LNCAP (cell line): ENCODE data around the gene CASQ2.
A peak's percentile ranks its signal among the peaks of the same experiment; 100 is the strongest.

Experiments used
- TF ChIP-seq, protein P1 (sequence below): fragments of 450-650 bp; IDR thresholded peaks from 2 replicates; pipeline ENCODE4 v1.5.1; 2017; ENCODE audit warnings: mild to moderate bottlenecking

The CASQ2 gene

GRCh38 chr1:115725600-115725999, 42.9 kb downstream of the CASQ2 start:
- TF ChIP-seq, protein P1, sequence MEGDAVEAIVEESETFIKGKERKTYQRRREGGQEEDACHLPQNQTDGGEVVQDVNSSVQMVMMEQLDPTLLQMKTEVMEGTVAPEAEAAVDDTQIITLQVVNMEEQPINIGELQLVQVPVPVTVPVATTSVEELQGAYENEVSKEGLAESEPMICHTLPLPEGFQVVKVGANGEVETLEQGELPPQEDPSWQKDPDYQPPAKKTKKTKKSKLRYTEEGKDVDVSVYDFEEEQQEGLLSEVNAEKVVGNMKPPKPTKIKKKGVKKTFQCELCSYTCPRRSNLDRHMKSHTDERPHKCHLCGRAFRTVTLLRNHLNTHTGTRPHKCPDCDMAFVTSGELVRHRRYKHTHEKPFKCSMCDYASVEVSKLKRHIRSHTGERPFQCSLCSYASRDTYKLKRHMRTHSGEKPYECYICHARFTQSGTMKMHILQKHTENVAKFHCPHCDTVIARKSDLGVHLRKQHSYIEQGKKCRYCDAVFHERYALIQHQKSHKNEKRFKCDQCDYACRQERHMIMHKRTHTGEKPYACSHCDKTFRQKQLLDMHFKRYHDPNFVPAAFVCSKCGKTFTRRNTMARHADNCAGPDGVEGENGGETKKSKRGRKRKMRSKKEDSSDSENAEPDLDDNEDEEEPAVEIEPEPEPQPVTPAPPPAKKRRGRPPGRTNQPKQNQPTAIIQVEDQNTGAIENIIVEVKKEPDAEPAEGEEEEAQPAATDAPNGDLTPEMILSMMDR = no peak

- TF ChIP-seq, protein P1 = no peak
Measured at GRCh38 chr1:115723756-115724155, 44.8 kb downstream of the CASQ2 start.

DNA sequence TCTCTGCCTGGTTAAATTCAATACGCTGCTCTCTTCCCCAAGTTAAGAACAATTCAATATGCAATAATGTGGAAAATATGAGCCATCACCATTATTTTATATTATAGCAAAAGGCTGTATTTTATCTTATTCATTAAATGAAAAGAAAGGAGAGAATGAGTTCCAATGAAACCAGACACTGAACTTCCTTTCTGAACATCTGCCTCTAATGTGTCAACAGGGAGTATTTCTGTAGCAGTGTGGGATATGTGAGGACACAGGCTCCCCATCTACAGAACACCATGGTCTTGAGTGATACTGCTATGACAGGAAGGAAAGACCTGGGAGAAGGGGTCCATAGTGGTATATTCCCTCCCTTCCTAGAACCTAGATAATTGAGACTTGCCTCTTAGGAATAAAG, 46.3 kb downstream of the CASQ2 start:
- TF ChIP-seq, protein P1 = no peak

DNA sequence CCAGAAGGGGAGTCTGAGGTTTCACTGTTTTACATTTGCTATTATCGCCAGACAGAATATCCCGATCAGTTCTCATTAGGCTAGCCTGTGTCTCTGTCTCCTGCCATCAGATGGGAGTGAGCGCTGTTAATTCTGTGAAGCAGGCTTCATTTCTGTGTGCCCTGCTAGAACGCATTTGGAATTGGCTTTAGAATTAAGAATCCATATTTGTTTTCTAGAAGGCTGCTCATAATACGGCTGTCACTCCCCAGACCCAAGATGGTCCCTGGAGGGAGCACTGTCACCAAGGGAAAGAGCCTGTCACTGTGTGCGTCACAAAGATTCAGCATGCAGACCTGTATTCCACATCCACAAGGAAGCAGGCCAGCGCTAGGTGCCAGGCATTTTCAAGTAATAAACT, 49.2 kb downstream of the CASQ2 start:
- TF ChIP-seq, protein P1 = no peak

DNA sequence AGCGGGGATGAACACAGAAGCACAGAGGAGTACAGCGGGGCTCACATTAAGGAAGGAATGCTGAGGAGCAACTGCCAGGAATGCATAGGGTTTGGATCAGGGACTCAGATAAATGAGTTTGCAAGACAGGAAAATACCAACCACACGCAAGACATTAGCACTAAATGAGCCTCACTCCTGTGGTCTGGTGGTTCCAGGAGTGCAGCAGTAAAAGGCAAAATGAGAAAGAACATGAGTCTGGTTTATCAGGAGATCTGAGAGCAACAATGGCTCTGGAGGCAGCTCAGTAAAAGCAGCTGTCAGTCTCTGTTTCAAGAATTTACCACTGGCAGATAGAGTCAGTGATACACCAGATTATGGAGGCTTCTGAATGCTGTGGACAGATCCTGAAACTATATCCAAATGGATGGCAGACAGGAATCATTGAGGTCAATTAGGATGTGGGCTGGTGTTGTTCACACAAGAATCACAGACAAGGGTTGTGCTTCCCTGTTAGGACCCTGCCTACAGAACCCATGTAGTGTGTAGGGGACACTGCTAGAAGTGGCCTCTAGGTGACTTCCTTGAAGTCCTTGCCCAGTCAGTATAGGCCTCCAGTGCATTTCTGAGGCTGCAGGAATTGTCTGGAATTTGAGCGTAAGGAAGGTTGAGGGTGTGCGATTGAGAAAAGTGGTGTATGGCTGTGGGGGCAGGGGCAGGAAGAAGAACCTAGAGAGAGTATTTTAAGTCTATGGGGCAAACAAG, 50.3 kb downstream of the CASQ2 start:
- TF ChIP-seq, protein P1 = no peak

DNA sequence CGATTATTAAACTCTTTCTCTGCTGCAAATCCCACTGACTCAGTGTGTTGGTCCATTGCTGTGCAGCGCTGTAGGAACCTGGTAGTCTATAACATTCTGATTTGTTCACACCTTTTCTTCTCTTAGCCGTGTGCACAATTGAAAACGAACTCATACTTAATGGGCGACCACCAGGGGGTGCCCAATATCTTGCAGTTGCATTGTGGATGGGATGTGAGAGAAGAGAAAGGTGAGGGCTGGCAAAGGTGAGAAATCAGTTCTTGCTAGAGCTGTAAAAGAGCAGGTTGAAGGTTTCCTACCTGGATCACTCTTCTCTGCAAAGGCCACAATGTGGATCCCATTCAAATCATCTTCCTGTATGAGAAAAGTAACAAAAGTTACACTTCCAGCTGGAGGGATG, 51.0 kb downstream of the CASQ2 start:
- TF ChIP-seq, protein P1 = peak; percentile 39; the same call in 1 of the 2 replicates

DNA sequence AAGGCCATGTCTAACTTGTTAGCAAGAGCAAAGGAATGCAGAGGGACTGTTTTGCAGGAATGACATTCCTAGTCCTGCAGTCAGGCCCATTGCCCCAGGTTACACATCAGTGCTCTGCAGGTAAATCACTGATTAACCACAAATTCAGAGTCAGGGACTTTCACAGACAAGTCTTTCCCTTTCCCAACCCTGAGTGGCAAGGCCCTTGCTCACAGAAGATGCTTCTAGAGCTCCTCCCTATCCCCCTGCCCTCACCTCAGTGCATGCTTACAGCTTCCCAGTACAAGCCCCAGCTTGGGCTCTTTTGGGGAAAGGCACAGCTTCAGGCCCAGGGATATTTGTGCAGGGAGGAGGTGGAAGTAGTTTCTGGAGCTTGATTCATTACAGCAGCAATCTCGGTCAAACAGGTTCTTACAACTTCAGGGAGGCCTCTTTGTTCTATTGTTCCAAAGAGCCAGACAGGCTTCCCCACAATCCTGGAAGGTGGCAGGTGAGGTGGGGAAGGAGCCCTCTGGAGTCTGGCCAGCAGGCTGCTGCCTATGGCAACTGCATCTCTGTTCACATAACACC, 53.9 kb downstream of the CASQ2 start:
- TF ChIP-seq, protein P1 = no peak
